Uterus (tissue), 2 donors: Measurements from ENCODE around the gene BCAS3.

ENCODE experiments used
- POLR2A ChIP-seq, 2 donors: fragments of 450-650 bp; IDR thresholded peaks; one replicate each; pipeline ENCODE4 v1.6.1; 2016; ENCODE audit warnings: antibody characterized with exemption in 2 of 2, mild to moderate bottlenecking in 1 of 2, moderate library complexity in 1 of 2
- TF ChIP-seq, protein P1 (sequence below), 4 experiments: fragments of 200-600 bp in 2 of 4; fragments of 450-650 bp in 2 of 4; sonication (generic) in 2 of 4; IDR thresholded peaks; one replicate each; pipeline ENCODE4 v1.5.1; 2016 to 2019; ENCODE audit warnings: antibody characterized with exemption in 4 of 4, mild to moderate bottlenecking in 2 of 4, moderate library complexity in 1 of 4

GRCh38 chr17:61392679-61393078 lies 715.0 kb downstream of the BCAS3 start:
- TF ChIP-seq, protein P1, sequence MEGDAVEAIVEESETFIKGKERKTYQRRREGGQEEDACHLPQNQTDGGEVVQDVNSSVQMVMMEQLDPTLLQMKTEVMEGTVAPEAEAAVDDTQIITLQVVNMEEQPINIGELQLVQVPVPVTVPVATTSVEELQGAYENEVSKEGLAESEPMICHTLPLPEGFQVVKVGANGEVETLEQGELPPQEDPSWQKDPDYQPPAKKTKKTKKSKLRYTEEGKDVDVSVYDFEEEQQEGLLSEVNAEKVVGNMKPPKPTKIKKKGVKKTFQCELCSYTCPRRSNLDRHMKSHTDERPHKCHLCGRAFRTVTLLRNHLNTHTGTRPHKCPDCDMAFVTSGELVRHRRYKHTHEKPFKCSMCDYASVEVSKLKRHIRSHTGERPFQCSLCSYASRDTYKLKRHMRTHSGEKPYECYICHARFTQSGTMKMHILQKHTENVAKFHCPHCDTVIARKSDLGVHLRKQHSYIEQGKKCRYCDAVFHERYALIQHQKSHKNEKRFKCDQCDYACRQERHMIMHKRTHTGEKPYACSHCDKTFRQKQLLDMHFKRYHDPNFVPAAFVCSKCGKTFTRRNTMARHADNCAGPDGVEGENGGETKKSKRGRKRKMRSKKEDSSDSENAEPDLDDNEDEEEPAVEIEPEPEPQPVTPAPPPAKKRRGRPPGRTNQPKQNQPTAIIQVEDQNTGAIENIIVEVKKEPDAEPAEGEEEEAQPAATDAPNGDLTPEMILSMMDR (IDR thresholded peaks at IDR 0.05): no peak
- no peak for TF ChIP-seq POLR2A (IDR thresholded peaks at IDR 0.05)
